ENCODE results near the gene NUDT12.

GRCh38 chr5:103569313-103570060 is 6.9 kb upstream of the NUDT12 start:
- TF ChIP-seq CTCF (IDR thresholded peaks at IDR 0.05 in 2 of 3, conservative IDR thresholded peaks at IDR 0.05 in 1 of 3; ENCODE audit: borderline replicate concordance in 1 of 3, insufficient read depth in 1 of 3, low read depth in 2 of 3, low read length in 2 of 3) (no peak), REST (IDR thresholded peaks at IDR 0.05; ENCODE audit: low read depth) (no peak), POLR2AphosphoS5 (IDR thresholded peaks at IDR 0.05; ENCODE audit: low read depth, low read length) (no peak), POLR2A (IDR thresholded peaks at IDR 0.05; ENCODE audit: borderline replicate concordance, extremely low read depth, insufficient read depth, insufficient read length) (no peak), ZFX (IDR thresholded peaks at IDR 0.05) (no peak), EZH2 (IDR thresholded peaks at IDR 0.05) (no peak), YY1 (IDR thresholded peaks at IDR 0.05; ENCODE audit: extremely low read depth, insufficient replicate concordance, low read depth, low read length) (no peak), ZBTB33 (IDR thresholded peaks at IDR 0.05; ENCODE audit: extremely low read depth, insufficient replicate concordance, low read length) (no peak), RAD21 (IDR thresholded peaks at IDR 0.05; ENCODE audit: low read depth) (no peak), CEBPB (IDR thresholded peaks at IDR 0.05; ENCODE audit: low read depth) (no peak)

Measured in HCT116 (cell line).